GM23338 (cell line): ENCODE measurements around the gene TMEM123. TPM values are rescaled to one million over a fixed set of nuclear protein-coding genes. Genes with fewer than 3 reads are reported as not detected.

ENCODE experiments used
- ATAC-seq: fragments of 200-7000 bp; cut with Tn5 transposase; 3 replicates; pipeline ENCODE4 v1.9.1; 2020
- DNase-seq: peaks from one replicate; pipeline ENCODE4 v3.0.0-alpha.2; 2015; ENCODE audit warnings: low spot score
- H2AFZ ChIP-seq: fragments of 200-600 bp; sonication (generic); 2 replicates; pipeline ENCODE4 v1.8.0; 2016; ENCODE audit warnings: antibody characterized with exemption, mild to moderate bottlenecking, moderate library complexity
- H3F3A ChIP-seq: fragments of 200-600 bp; sonication (generic); replicated peaks from 2 replicates; pipeline ENCODE4 v1.8.0; 2017; ENCODE audit warnings: antibody characterized with exemption, mixed run types, low read depth
- H3K27ac ChIP-seq: fragments of 200-600 bp; sonication (generic); 2 replicates; pipeline ENCODE4 v1.6.1; 2016; ENCODE audit warnings: low read depth
- H3K27me3 ChIP-seq: fragments of 200-600 bp; sonication (generic); 2 replicates; pipeline ENCODE4 v1.8.0; 2016; ENCODE audit warnings: mild to moderate bottlenecking, mixed run types, moderate library complexity; ENCODE audit not compliant: insufficient read depth
- H3K36me3 ChIP-seq: fragments of 200-600 bp; sonication (generic); 2 replicates; pipeline ENCODE4 v1.8.0; 2016; ENCODE audit warnings: mild to moderate bottlenecking; ENCODE audit not compliant: insufficient read depth
- H3K4me1 ChIP-seq: fragments of 200-600 bp; sonication (generic); 2 replicates; pipeline ENCODE4 v1.8.0; 2016; ENCODE audit warnings: mild to moderate bottlenecking, moderate library complexity; ENCODE audit not compliant: insufficient read depth
- H3K4me2 ChIP-seq: fragments of 200-600 bp; sonication (generic); 2 replicates; pipeline ENCODE4 v1.7.1; 2017; ENCODE audit warnings: mixed run types
- H3K4me3 ChIP-seq: fragments of 200-600 bp; sonication (generic); 2 replicates; pipeline ENCODE4 v1.6.1; 2016; ENCODE audit warnings: mixed run types
- H3K79me2 ChIP-seq: fragments of 200-600 bp; sonication (generic); replicated peaks from 2 replicates; pipeline ENCODE4 v1.8.0; 2017; ENCODE audit warnings: mild to moderate bottlenecking; ENCODE audit not compliant: insufficient read depth
- H3K9me2 ChIP-seq: fragments of 200-600 bp; sonication (generic); 2 replicates; pipeline ENCODE4 v1.8.0; 2017; ENCODE audit not compliant: insufficient read depth
- H4K20me1 ChIP-seq: fragments of 200-600 bp; sonication (generic); replicated peaks from 2 replicates; pipeline ENCODE4 v1.8.0; 2017; ENCODE audit warnings: mild to moderate bottlenecking; ENCODE audit not compliant: insufficient read depth
- H3K27ac Mint-ChIP-seq: 2 replicates; pipeline ENCODE4 v1.8.0; 2020; ENCODE audit warnings: inconsistent platforms, mild to moderate bottlenecking, moderate library complexity, mixed read lengths
- H3K27me3 Mint-ChIP-seq: 3 replicates; pipeline ENCODE4 v1.8.0; 2022; ENCODE audit warnings: low read depth, mild to moderate bottlenecking, moderate library complexity, mixed read lengths, inconsistent platforms; ENCODE audit not compliant: insufficient read depth, poor library complexity
- H3K36me3 Mint-ChIP-seq: 3 replicates; pipeline ENCODE4 v1.8.0; 2021; ENCODE audit warnings: low read depth, mild to moderate bottlenecking, inconsistent platforms, moderate library complexity, mixed read lengths
- H3K4me1 Mint-ChIP-seq: 3 replicates; pipeline ENCODE4 v1.8.0; 2020; ENCODE audit warnings: mild to moderate bottlenecking, inconsistent platforms, mixed read lengths
- H3K4me3 Mint-ChIP-seq: 3 replicates; pipeline ENCODE4 v1.8.0; 2021; ENCODE audit warnings: moderate library complexity, mild to moderate bottlenecking, inconsistent platforms, mixed read lengths
- H3K9me3 Mint-ChIP-seq: 3 replicates; pipeline ENCODE4 v1.8.0; 2020; ENCODE audit warnings: moderate library complexity, mild to moderate bottlenecking, inconsistent platforms, mixed read lengths
- CREB1 ChIP-seq: fragments of 250-450 bp; sonication (Bioruptor Pico); IDR thresholded peaks from 2 replicates; pipeline ENCODE4 v1.5.0; 2020; ENCODE audit warnings: low read depth, mild to moderate bottlenecking, moderate library complexity
- CTCF ChIP-seq, 2 experiments: fragments of 200-600 bp in 1 of 2; sonication (generic) in 1 of 2; conservative IDR thresholded peaks; 2 replicates each; pipeline versions ENCODE4 v1.5.1 to v1.6.1; 2016 to 2017; ENCODE audit warnings: antibody characterized with exemption in 2 of 2, low read depth in 2 of 2, mild to moderate bottlenecking in 2 of 2, moderate library complexity in 1 of 2
- ETS1 ChIP-seq: IDR thresholded peaks from 2 replicates; pipeline ENCODE4 v1.6.1; 2016; ENCODE audit warnings: antibody characterized with exemption
- JUNB ChIP-seq: IDR thresholded peaks from one replicate; pipeline ENCODE4 v1.6.1; 2016; ENCODE audit warnings: antibody characterized with exemption; ENCODE audit not compliant: unreplicated experiment
- NANOG ChIP-seq: IDR thresholded peaks from 2 replicates; pipeline ENCODE4 v1.6.1; 2016; ENCODE audit warnings: antibody characterized with exemption, borderline replicate concordance
- POLR2AphosphoS5 ChIP-seq: IDR thresholded peaks from 2 replicates; pipeline ENCODE4 v1.6.1; 2016; ENCODE audit warnings: antibody characterized with exemption, low read depth
- STAT1 ChIP-seq: IDR thresholded peaks from one replicate; pipeline ENCODE4 v1.6.1; 2016; ENCODE audit warnings: antibody characterized with exemption; ENCODE audit not compliant: unreplicated experiment
- ZNF114 ChIP-seq: fragments of 250-450 bp; sonication (Bioruptor Pico); IDR thresholded peaks from 2 replicates; pipeline ENCODE4 v1.5.0; 2020; ENCODE audit warnings: mild to moderate bottlenecking, moderate library complexity
- ZNF331 ChIP-seq: fragments of 250-450 bp; sonication (Bioruptor Pico); IDR thresholded peaks from 2 replicates; pipeline ENCODE4 v1.5.0; 2020; ENCODE audit warnings: low read depth, mild to moderate bottlenecking, moderate library complexity
- ZNF462 ChIP-seq: fragments of 250-450 bp; sonication (Bioruptor Pico); IDR thresholded peaks from 2 replicates; pipeline ENCODE4 v1.5.0; 2020; ENCODE audit warnings: mild to moderate bottlenecking, moderate library complexity
- polyA plus RNA-seq: library from polyadenylated mRNA; unstranded; fragments of >200 nt; fragmentation: Nextera tagmentation; extraction: Ambion mirVana; gene quantifications from 2 replicates; pipeline ENCODE4 v1.2.1, GENCODE V29; 2016
- total RNA-seq: library from RNA; depleted of rRNA; stranded (reverse); fragments of >200 nt; shearing (Covaris generic); gene quantifications from 2 replicates; pipeline ENCODE4 v1.2.3, GENCODE V29; 2014

Gene TMEM123
- total and polyA plus RNA-seq, 2 experiments from 2014 or later: 44.1 to 61.0 TPM

GRCh38 chr11:102411142-102411541, 41.4 kb downstream of the TMEM123 start (continued):
- no peak for TF ChIP-seq ZNF462 (CRISPR knock-in tag)
- no peak for TF ChIP-seq ETS1
- TF ChIP-seq ZNF331 (CRISPR knock-in tag): no peak
- TF ChIP-seq NANOG: no peak
- no peak for TF ChIP-seq POLR2AphosphoS5
- no peak for TF ChIP-seq CREB1 (CRISPR knock-in tag)
- TF ChIP-seq CTCF (conservative IDR thresholded peaks at IDR 0.05; ENCODE audit: low read depth in 2 of 2): no peak

- Histone ChIP-seq H3K27ac (no peak overlapping the region), H3K79me2 (peaks cover 46% of the 10 kb centered on the region), H3K4me2 (no peak overlapping the region), H3K4me3 (no peak overlapping the region), H3K27me3 (no peaks in the 10 kb centered on the region), H3F3A (no peaks in the 10 kb centered on the region), H3K36me3 (no peaks in the 10 kb centered on the region), H3K4me1 (0 out of 2 replicates have a peak, but pooled peaks cover 6% of the 10 kb centered on the region), H2AFZ (no peak overlapping the region), H3K9me2 (no peaks in the 10 kb centered on the region), H4K20me1 (peaks cover 11% of the 10 kb centered on the region; the same call in 1 of the 2 replicates)
- DNase-seq (peak; percentile 32), ATAC-seq (peak; percentile 76)
- no peak overlapping the region for H3K27ac Mint-ChIP-seq
- H3K4me1 Mint-ChIP-seq: peaks cover 2% of the 10 kb centered on the region
- peaks cover 5% of the 10 kb centered on the region; the same call in 1 of the 3 replicates for H3K36me3 Mint-ChIP-seq
- no peaks in the 10 kb centered on the region for H3K9me3 Mint-ChIP-seq
- H3K4me3 Mint-ChIP-seq: no peak overlapping the region
- H3K27me3 Mint-ChIP-seq: peaks cover 5% of the 10 kb centered on the region
- TF ChIP-seq ZNF114 (CRISPR knock-in tag): no peak
- no peak for TF ChIP-seq ETS1
- TF ChIP-seq CTCF (conservative IDR thresholded peaks at IDR 0.05; ENCODE audit: low read depth in 2 of 2): no peak
- no peak for TF ChIP-seq NANOG
- no peak for TF ChIP-seq CREB1 (CRISPR knock-in tag)
- no peak for TF ChIP-seq JUNB
- TF ChIP-seq STAT1: no peak
Observed at GRCh38 chr11:102410382-102410784, 42.2 kb downstream of the TMEM123 start.
